Measurements from ENCODE around the gene TMC4.

DNA sequence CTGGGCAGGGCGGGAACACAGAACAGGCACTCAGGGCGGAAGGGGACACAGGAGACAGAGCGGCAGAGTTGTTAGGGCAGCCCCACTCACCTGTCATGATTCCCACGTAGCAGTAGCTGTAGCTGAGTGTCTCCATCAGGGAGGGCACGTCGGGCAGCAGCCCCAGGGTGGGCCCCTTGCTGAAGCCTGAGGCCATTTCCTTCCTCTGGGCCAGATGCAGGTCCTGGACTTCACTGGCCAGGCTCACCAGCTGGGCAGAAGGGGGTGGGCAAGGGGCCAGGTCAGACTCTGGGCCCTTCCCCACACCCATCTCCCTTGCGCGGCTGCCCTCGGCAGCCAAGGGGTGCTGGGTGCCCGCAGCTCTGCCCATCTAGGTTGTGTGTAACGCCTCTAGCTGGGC, 10.5 kb upstream of the TMC4 start:
- TF ChIP-seq, protein P1, sequence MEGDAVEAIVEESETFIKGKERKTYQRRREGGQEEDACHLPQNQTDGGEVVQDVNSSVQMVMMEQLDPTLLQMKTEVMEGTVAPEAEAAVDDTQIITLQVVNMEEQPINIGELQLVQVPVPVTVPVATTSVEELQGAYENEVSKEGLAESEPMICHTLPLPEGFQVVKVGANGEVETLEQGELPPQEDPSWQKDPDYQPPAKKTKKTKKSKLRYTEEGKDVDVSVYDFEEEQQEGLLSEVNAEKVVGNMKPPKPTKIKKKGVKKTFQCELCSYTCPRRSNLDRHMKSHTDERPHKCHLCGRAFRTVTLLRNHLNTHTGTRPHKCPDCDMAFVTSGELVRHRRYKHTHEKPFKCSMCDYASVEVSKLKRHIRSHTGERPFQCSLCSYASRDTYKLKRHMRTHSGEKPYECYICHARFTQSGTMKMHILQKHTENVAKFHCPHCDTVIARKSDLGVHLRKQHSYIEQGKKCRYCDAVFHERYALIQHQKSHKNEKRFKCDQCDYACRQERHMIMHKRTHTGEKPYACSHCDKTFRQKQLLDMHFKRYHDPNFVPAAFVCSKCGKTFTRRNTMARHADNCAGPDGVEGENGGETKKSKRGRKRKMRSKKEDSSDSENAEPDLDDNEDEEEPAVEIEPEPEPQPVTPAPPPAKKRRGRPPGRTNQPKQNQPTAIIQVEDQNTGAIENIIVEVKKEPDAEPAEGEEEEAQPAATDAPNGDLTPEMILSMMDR (IDR thresholded peaks at IDR 0.05; ENCODE audit: borderline replicate concordance, extremely low read depth, low read length, poor library complexity, severe bottlenecking), result no peak
- no peak for TF ChIP-seq EZH2 (IDR thresholded peaks at IDR 0.05; ENCODE audit: borderline replicate concordance, low read depth, low read length, severe bottlenecking)
